Measurements from ENCODE around the gene P2RY6. TPM values are rescaled to one million over a fixed set of nuclear protein-coding genes. Genes with fewer than 3 reads are reported as not detected.

P2RY6 gene
- total RNA-seq, 4 donors from 2014 or later = 0.78 to 2.8 (median 1.1) TPM; not detected in 1

DNA sequence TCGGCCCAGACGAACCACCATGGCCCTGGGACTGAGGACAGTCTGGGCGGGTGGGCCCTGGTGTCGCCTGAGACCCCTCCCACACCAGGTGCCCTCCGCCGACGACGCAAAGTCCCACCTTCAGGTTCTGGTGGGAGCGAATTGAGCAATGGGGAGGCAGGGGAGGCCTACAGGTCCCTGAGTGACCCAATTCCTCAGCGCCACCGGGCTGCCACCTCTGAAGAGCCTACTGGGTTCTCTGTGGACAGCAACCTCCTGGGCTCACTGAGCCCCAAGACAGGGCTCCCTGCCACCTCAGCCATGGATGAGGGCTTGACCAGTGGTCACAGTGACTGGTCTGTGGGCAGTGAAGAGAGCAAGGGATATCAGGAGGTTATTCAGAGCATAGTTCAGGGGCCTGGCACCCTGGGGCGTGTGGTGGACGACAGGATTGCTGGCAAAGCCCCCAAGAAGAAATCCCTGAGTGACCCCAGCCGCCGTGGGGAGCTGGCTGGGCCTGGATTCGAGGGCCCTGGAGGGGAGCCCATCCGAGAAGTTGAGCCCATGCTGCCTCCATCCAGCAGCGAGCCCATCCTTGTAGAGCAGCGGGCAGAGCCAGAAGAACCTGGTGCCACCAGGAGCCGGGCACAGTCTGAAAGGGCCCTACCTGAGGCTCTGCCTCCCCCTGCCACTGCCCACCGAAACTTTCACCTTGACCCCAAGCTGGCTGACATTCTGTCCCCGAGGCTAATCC, 38.7 kb downstream of the P2RY6 start:
- no peak for DNase-seq

DNA sequence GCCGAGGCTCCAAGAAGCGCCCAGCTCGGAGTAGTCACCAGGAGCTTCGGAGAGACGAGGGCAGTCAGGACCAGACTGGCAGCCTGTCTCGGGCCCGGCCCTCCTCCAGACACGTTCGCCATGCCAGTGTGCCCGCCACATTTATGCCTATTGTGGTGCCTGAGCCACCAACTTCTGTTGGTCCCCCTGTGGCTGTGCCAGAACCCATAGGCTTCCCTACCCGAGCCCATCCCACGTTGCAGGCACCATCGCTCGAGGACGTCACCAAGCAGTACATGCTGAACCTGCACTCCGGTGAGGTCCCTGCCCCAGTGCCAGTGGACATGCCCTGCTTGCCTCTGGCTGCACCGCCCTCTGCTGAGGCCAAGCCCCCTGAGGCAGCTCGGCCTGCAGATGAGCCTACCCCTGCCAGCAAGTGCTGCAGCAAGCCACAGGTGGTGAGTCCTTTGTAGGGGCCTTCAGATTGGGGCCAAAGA, 39.3 kb downstream of the P2RY6 start:
- Histone ChIP-seq H3K4me1 (peaks cover 4 to 25% of the 10 kb centered on the region in 2 donors), H3K9me3 (no peaks in the 10 kb centered on the region), H3K27ac (peak overlapping the region in 3 of 4 donors; percentile 81 to 83 (median 83)), H3K27me3 (peaks cover 0 to 2% (median 0%) of the 10 kb centered on the region in 3 donors), H3K4me3 (peak overlapping the region; percentile 21 to 90 (median 48)), H3K36me3 (no peaks in the 10 kb centered on the region)
- ATAC-seq (no peak), DNase-seq (no peak)
- in situ Hi-C loops (cut with MboI; ENCODE audit: low sequenced_read_pairs in 4 of 4) (no loop called here), intact Hi-C loops (cut with DNase I; ENCODE audit: low total_unique reads) (no loop called here)
- TF ChIP-seq CTCF (IDR thresholded peaks at IDR 0.05 in 4 of 5, conservative IDR thresholded peaks at IDR 0.05 in 1 of 5) (no peak), POLR2A (IDR thresholded peaks at IDR 0.05) (no peak)

More for the DNA sequence above, 38.7 kb downstream of the P2RY6 start:
- in situ Hi-C loops (cut with MboI; ENCODE audit: low sequenced_read_pairs in 4 of 4) (no loop called here), intact Hi-C loops (cut with DNase I; ENCODE audit: low total_unique reads) (no loop called here)
- Histone ChIP-seq H3K9me3 (no peaks in the 10 kb centered on the region), H3K27ac (peak overlapping the region; percentile 73 to 83 (median 82)), H3K4me3 (peak overlapping the region; percentile 32 to 90 (median 73)), H3K27me3 (peaks cover 0 to 2% (median 0%) of the 10 kb centered on the region in 3 donors), H3K36me3 (no peaks in the 10 kb centered on the region), H3K4me1 (peaks cover 4 to 22% of the 10 kb centered on the region in 2 donors)
- no peak for TF ChIP-seq POLR2A (IDR thresholded peaks at IDR 0.05)
- no peak for ATAC-seq

GRCh38 chr11:73312036-73312435, 39.9 kb downstream of the P2RY6 start:
- H3K9me3 ChIP-seq = no peaks in the 10 kb centered on the region
- H3K4me3 ChIP-seq = peak overlapping the region; percentile 23 to 90 (median 48)
- H3K36me3 ChIP-seq = no peaks in the 10 kb centered on the region
- in situ Hi-C loops (cut with MboI; ENCODE audit: low sequenced_read_pairs in 4 of 4) (no loop called here), intact Hi-C loops (cut with DNase I; ENCODE audit: low total_unique reads) (no loop called here)
- ATAC-seq (no peak), DNase-seq (no peak)
- H3K27me3 ChIP-seq = peaks cover 0 to 2% (median 0%) of the 10 kb centered on the region in 3 donors
- peak overlapping the region; percentile 51 to 83 (median 70) for H3K27ac ChIP-seq
- H3K4me1 ChIP-seq = peaks cover 4 to 27% of the 10 kb centered on the region in 2 donors
- TF ChIP-seq POLR2A (IDR thresholded peaks at IDR 0.05) (no peak), CTCF (IDR thresholded peaks at IDR 0.05 in 4 of 5, conservative IDR thresholded peaks at IDR 0.05 in 1 of 5) (no peak)

- Histone ChIP-seq H3K4me3 (peak overlapping the region; percentile 23 to 65 (median 30)), H3K27ac (peak overlapping the region; percentile 51 to 83 (median 70)), H3K9me3 (no peaks in the 10 kb centered on the region), H3K4me1 (peaks cover 8 to 33% of the 10 kb centered on the region in 2 donors), H3K36me3 (no peaks in the 10 kb centered on the region), H3K27me3 (peaks cover 0 to 2% (median 0%) of the 10 kb centered on the region in 3 donors)
- intact Hi-C loops (cut with DNase I; ENCODE audit: low total_unique reads) = no loop called here
- in situ Hi-C loops (cut with MboI; ENCODE audit: low sequenced_read_pairs in 4 of 4) = no loop called here
- TF ChIP-seq CTCF (IDR thresholded peaks at IDR 0.05 in 4 of 5, conservative IDR thresholded peaks at IDR 0.05 in 1 of 5) (no peak), POLR2A (IDR thresholded peaks at IDR 0.05) (no peak)
- DNase-seq (no peak), ATAC-seq (no peak)
Observed at GRCh38 chr11:73312851-73313327, 40.8 kb downstream of the P2RY6 start.

DNA sequence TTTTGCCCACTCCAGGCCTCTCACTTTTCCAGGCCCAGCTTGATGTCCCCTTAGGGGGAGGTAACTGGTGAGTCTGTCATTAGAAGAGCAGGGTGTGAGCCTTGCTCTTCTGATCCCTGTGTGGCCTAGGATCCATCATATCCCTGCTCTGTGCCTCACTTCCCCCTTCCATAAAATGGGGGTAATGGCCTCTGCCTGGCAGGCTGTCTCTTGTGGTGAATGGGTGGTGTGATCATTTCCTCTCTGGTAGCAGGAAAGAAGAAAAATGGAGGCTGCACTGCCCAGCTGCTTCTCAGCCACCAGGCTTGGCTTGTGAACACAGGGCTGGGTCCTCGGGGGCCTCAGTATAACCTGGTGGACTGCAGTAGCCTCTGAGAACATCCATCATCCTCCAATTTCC, 41.5 kb downstream of the P2RY6 start:
- no peak for TF ChIP-seq CTCF (IDR thresholded peaks at IDR 0.05 in 4 of 5, conservative IDR thresholded peaks at IDR 0.05 in 1 of 5)
- TF ChIP-seq POLR2A (IDR thresholded peaks at IDR 0.05) = no peak
- no peak for DNase-seq
- intact Hi-C loops (cut with DNase I; ENCODE audit: low total_unique reads) = no loop called here

More for the DNA sequence above, 41.5 kb downstream of the P2RY6 start:
- in situ Hi-C loops (cut with MboI; ENCODE audit: low sequenced_read_pairs in 4 of 4) = no loop called here
- H3K36me3 ChIP-seq = no peaks in the 10 kb centered on the region
- no peak for ATAC-seq
- peak overlapping the region; percentile 51 to 83 (median 70) for H3K27ac ChIP-seq
- peak overlapping the region; percentile 4 to 65 (median 26) for H3K4me3 ChIP-seq
- H3K27me3 ChIP-seq = peaks cover 0 to 2% (median 0%) of the 10 kb centered on the region in 3 donors
- peaks cover 8 to 36% of the 10 kb centered on the region in 2 donors for H3K4me1 ChIP-seq
- no peaks in the 10 kb centered on the region for H3K9me3 ChIP-seq
